ENCODE results near the gene RAC3.
"Not testable (repeated sequence)": the region's sequence is repeated elsewhere in the genome, so short reads cannot be mapped to it uniquely, and the experiment has no call there.

RAC3 gene

GRCh38 chr17:82025401-82026107 is 5.9 kb upstream of the RAC3 start:
- no peak for DNase-seq

GRCh38 chr17:82028246-82028645 is 3.2 kb upstream of the RAC3 start:
- DNase-seq = no peak

GRCh38 chr17:82028966-82029365 is 2.5 kb upstream of the RAC3 start:
- DNase-seq = no peak

GRCh38 chr17:82029391-82029790 is 2.1 kb upstream of the RAC3 start:
- no peak for DNase-seq

GRCh38 chr17:82029990-82030469 is 1.4 kb upstream of the RAC3 start:
- no peak for DNase-seq

- DNase-seq = peak; percentile 60
Measured at GRCh38 chr17:82030470-82031302, 792 bp upstream of the RAC3 start.

- DNase-seq = no peak
Measured at GRCh38 chr17:82031885-82032627, 578 bp downstream of the RAC3 start.

GRCh38 chr17:82033359-82034085 is 2.0 kb downstream of the RAC3 start:
- no peak for DNase-seq

- DNase-seq = no peak
Measured at GRCh38 chr17:82034371-82035011, 3.0 kb downstream of the RAC3 start.

GRCh38 chr17:82035488-82035887 is 4.0 kb downstream of the RAC3 start:
- no peak for DNase-seq

- DNase-seq = no peak
Measured at GRCh38 chr17:82035956-82036633, 4.6 kb downstream of the RAC3 start.

- no peak for DNase-seq
Measured at GRCh38 chr17:82036634-82037091, 5.2 kb downstream of the RAC3 start.

- peak; percentile 95 for DNase-seq
Measured at GRCh38 chr17:82037092-82037888, 5.8 kb downstream of the RAC3 start, which contains the start of gene DCXR. TSS of gene DCXR (minus strand) at chr17:82037697. CDS start at chr17:82037682, 15 bp downstream.

- DNase-seq = no peak
Measured at GRCh38 chr17:82037889-82038195, 6.4 kb downstream of the RAC3 start.

- DNase-seq = not testable (repeated sequence)
Measured at GRCh38 chr17:82038796-82039409, 7.4 kb downstream of the RAC3 start.

GRCh38 chr17:82039695-82040299 is 8.3 kb downstream of the RAC3 start:
- DNase-seq = no peak

- DNase-seq = no peak
Measured at GRCh38 chr17:82041144-82041814, 9.8 kb downstream of the RAC3 start.

- no peak for DNase-seq
Measured at GRCh38 chr17:82042649-82043048, 11.2 kb downstream of the RAC3 start.

GRCh38 chr17:82043507-82043906 is 12.0 kb downstream of the RAC3 start:
- DNase-seq = no peak
